Stimulated activated effector memory CD8-positive, alpha-beta T cell treated with anti-CD3 and anti-CD28 coated beads, Interleukin-12 subunit alpha, Interleukin-12 subunit beta, amount 100 ng/mL, for 72 hours (primary cell): ENCODE results near the gene SMAD3.

Experiments used
- ATAC-seq: fragments of 150-1000 bp; cut with Tn5 transposase; 2 replicates; pipeline ENCODE4 v1.10.0; 2021
- DNase-seq, 2 donors: peaks; one replicate each; pipeline ENCODE4 v3.0.0; 2021 to 2022; ENCODE audit warnings: low spot score in 2 of 2
- H3K27ac Mint-ChIP-seq: one replicate; pipeline ENCODE4 v1.8.0; 2022; ENCODE audit warnings: mild to moderate bottlenecking, mixed read lengths
- H3K36me3 Mint-ChIP-seq: one replicate; pipeline ENCODE4 v1.8.0; 2022; ENCODE audit warnings: mild to moderate bottlenecking, mixed read lengths
- H3K4me1 Mint-ChIP-seq: one replicate; pipeline ENCODE4 v1.8.0; 2022; ENCODE audit warnings: mixed read lengths
- H3K4me3 Mint-ChIP-seq: one replicate; pipeline ENCODE4 v1.8.0; 2022; ENCODE audit warnings: mild to moderate bottlenecking, mixed read lengths
- H3K9me3 Mint-ChIP-seq: one replicate; pipeline ENCODE4 v1.8.0; 2022; ENCODE audit warnings: mixed read lengths

The SMAD3 gene

GRCh38 chr15:67189326-67190051, 124.1 kb downstream of the SMAD3 start:
- Mint-ChIP-seq H3K27ac (peak overlapping the region; percentile 81), H3K9me3 (no peaks in the 10 kb centered on the region), H3K36me3 (peaks cover 94% of the 10 kb centered on the region), H3K4me3 (no peak overlapping the region), H3K4me1 (peaks cover 37% of the 10 kb centered on the region)
- DNase-seq (no peak), ATAC-seq (no peak)

GRCh38 chr15:67190326-67190725, 124.9 kb downstream of the SMAD3 start:
- Mint-ChIP-seq H3K4me3 (no peak overlapping the region), H3K4me1 (peaks cover 29% of the 10 kb centered on the region), H3K9me3 (no peaks in the 10 kb centered on the region), H3K27ac (peak overlapping the region; percentile 81), H3K36me3 (peaks cover 94% of the 10 kb centered on the region)
- DNase-seq (no peak), ATAC-seq (no peak)

GRCh38 chr15:67190813-67191212, 125.4 kb downstream of the SMAD3 start:
- no peak overlapping the region for H3K27ac Mint-ChIP-seq
- no peak for ATAC-seq
- no peak for DNase-seq
- peaks cover 24% of the 10 kb centered on the region for H3K4me1 Mint-ChIP-seq
- no peaks in the 10 kb centered on the region for H3K9me3 Mint-ChIP-seq
- H3K36me3 Mint-ChIP-seq: peaks cover 94% of the 10 kb centered on the region
- no peak overlapping the region for H3K4me3 Mint-ChIP-seq

GRCh38 chr15:67192185-67192820, 126.9 kb downstream of the SMAD3 start:
- peaks cover 20% of the 10 kb centered on the region for H3K4me1 Mint-ChIP-seq
- ATAC-seq (peak; percentile 57), DNase-seq (no peak)
- peak overlapping the region; percentile 74 for H3K27ac Mint-ChIP-seq
- no peak overlapping the region for H3K4me3 Mint-ChIP-seq
- H3K9me3 Mint-ChIP-seq: no peaks in the 10 kb centered on the region
- H3K36me3 Mint-ChIP-seq: peaks cover 94% of the 10 kb centered on the region

- H3K27ac Mint-ChIP-seq: peak overlapping the region; percentile 74
- ATAC-seq: no peak
- no peaks in the 10 kb centered on the region for H3K9me3 Mint-ChIP-seq
- H3K4me1 Mint-ChIP-seq: peaks cover 31% of the 10 kb centered on the region
- H3K4me3 Mint-ChIP-seq: no peak overlapping the region
- no peak for DNase-seq
- H3K36me3 Mint-ChIP-seq: peaks cover 94% of the 10 kb centered on the region
These were observed 128.0 kb downstream of the SMAD3 start for GRCh38 chr15:67193223-67193990.

GRCh38 chr15:67194171-67195114, 129.0 kb downstream of the SMAD3 start:
- Mint-ChIP-seq H3K36me3 (peaks cover 87% of the 10 kb centered on the region), H3K4me1 (peaks cover 34% of the 10 kb centered on the region), H3K4me3 (no peak overlapping the region), H3K27ac (peak overlapping the region; percentile 74), H3K9me3 (no peaks in the 10 kb centered on the region)
- ATAC-seq (no peak), DNase-seq (no peak)

GRCh38 chr15:67195305-67195704, 129.9 kb downstream of the SMAD3 start:
- peaks cover 34% of the 10 kb centered on the region for H3K4me1 Mint-ChIP-seq

GRCh38 chr15:67196222-67196621, 130.8 kb downstream of the SMAD3 start:
- H3K9me3 Mint-ChIP-seq: no peaks in the 10 kb centered on the region
- ATAC-seq (no peak), DNase-seq (no peak)
- H3K36me3 Mint-ChIP-seq: peaks cover 85% of the 10 kb centered on the region
- peak overlapping the region; percentile 67 for H3K27ac Mint-ChIP-seq
- H3K4me3 Mint-ChIP-seq: no peak overlapping the region
- H3K4me1 Mint-ChIP-seq: peaks cover 34% of the 10 kb centered on the region

More at GRCh38 chr15:67195305-67195704, 129.9 kb downstream of the SMAD3 start:
- Mint-ChIP-seq H3K9me3 (no peaks in the 10 kb centered on the region), H3K4me3 (no peak overlapping the region), H3K27ac (peak overlapping the region; percentile 67), H3K36me3 (peaks cover 81% of the 10 kb centered on the region)
- no peak for DNase-seq
- ATAC-seq: no peak

- ATAC-seq (no peak), DNase-seq (no peak)
- no peak overlapping the region for H3K4me3 Mint-ChIP-seq
- H3K27ac Mint-ChIP-seq: peak overlapping the region; percentile 67
- peaks cover 83% of the 10 kb centered on the region for H3K36me3 Mint-ChIP-seq
- H3K9me3 Mint-ChIP-seq: no peaks in the 10 kb centered on the region
- peaks cover 32% of the 10 kb centered on the region for H3K4me1 Mint-ChIP-seq
These were observed 131.4 kb downstream of the SMAD3 start for GRCh38 chr15:67196672-67197363.

- ATAC-seq (no peak), DNase-seq (no peak)
- H3K4me1 Mint-ChIP-seq: peaks cover 27% of the 10 kb centered on the region
- no peak overlapping the region for H3K4me3 Mint-ChIP-seq
- no peaks in the 10 kb centered on the region for H3K9me3 Mint-ChIP-seq
- H3K36me3 Mint-ChIP-seq: peaks cover 82% of the 10 kb centered on the region
- H3K27ac Mint-ChIP-seq: peak overlapping the region; percentile 67
These were observed 131.9 kb downstream of the SMAD3 start for GRCh38 chr15:67197364-67197695.

GRCh38 chr15:67198157-67198754, 132.9 kb downstream of the SMAD3 start:
- H3K4me1 Mint-ChIP-seq: peaks cover 24% of the 10 kb centered on the region
- DNase-seq (no peak), ATAC-seq (peak; percentile 63)
- H3K9me3 Mint-ChIP-seq: no peaks in the 10 kb centered on the region
- peaks cover 83% of the 10 kb centered on the region for H3K36me3 Mint-ChIP-seq
- peak overlapping the region; percentile 67 for H3K27ac Mint-ChIP-seq
- no peak overlapping the region for H3K4me3 Mint-ChIP-seq

GRCh38 chr15:67199391-67199790, 134.0 kb downstream of the SMAD3 start:
- H3K9me3 Mint-ChIP-seq: no peaks in the 10 kb centered on the region
- H3K27ac Mint-ChIP-seq: no peak overlapping the region
- DNase-seq: no peak
- H3K36me3 Mint-ChIP-seq: peaks cover 82% of the 10 kb centered on the region
- H3K4me3 Mint-ChIP-seq: no peak overlapping the region
- peaks cover 24% of the 10 kb centered on the region for H3K4me1 Mint-ChIP-seq
- no peak for ATAC-seq

- no peak for DNase-seq
- Mint-ChIP-seq H3K36me3 (peaks cover 80% of the 10 kb centered on the region), H3K9me3 (no peaks in the 10 kb centered on the region), H3K4me1 (peaks cover 24% of the 10 kb centered on the region), H3K4me3 (no peak overlapping the region), H3K27ac (no peak overlapping the region)
- ATAC-seq: peak; percentile 8
These were observed 134.7 kb downstream of the SMAD3 start for GRCh38 chr15:67199881-67200763.
